ENCODE data around the gene CDC73. TPM values are rescaled to one million over a fixed set of nuclear protein-coding genes. Genes with fewer than 3 reads are reported as not detected.

CDC73 gene
- total and polyA plus RNA-seq, 4 donors, result 20.2 to 44.0 (median 26.7) TPM

DNA sequence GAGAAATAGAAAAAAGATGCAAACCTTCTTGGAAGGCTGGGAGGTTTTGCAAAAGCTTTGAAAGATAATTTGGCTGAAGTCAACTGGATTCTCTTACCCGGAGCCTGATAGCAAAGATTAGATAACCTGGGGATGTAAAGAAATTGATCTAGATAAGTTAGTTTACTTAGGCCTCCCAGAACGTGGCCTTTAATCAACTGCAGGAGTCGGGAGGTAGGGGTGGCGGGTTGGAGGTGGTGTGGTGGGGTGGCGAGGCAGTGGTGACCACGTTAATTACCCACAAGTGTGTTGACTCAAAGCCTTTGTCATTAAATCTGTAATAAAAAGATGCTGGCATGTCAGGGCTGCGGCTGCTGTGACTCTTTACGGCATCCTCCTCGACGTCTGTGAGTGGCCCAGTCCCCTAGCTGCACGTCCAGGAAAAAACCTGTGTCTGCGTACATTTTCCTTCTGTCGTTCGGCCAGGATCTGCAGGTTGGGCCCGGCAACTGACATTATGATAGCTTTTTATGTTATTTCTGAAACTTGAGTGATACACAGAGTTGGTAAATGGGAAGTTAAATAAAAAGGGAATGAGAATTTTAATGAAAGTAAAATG, 115.6 kb downstream of the CDC73 start:
- Histone ChIP-seq H3K36me3 (ENCODE audit: control insufficient read depth, insufficient read depth, low read length) (peaks cover 9% of the 10 kb centered on the region), H3K27ac (ENCODE audit: low read depth, low read length) (no peak overlapping the region), H3K27me3 (ENCODE audit: control insufficient read depth, insufficient read depth, low read length) (no peaks in the 10 kb centered on the region), H3K9me3 (ENCODE audit: control insufficient read depth, insufficient read depth, low read length) (no peaks in the 10 kb centered on the region), H3K4me3 (ENCODE audit: low read depth, low read length) (no peak overlapping the region), H3K4me1 (ENCODE audit: control insufficient read depth, insufficient read depth, low read length) (no peaks in the 10 kb centered on the region)
- WGBS (ENCODE audit: insufficient coverage), result 97% methylated on average over 15 of the region's 15 CpGs
- no peak for DNase-seq (ENCODE audit: low read depth in 4 of 6, low spot score in 6 of 6)

DNA sequence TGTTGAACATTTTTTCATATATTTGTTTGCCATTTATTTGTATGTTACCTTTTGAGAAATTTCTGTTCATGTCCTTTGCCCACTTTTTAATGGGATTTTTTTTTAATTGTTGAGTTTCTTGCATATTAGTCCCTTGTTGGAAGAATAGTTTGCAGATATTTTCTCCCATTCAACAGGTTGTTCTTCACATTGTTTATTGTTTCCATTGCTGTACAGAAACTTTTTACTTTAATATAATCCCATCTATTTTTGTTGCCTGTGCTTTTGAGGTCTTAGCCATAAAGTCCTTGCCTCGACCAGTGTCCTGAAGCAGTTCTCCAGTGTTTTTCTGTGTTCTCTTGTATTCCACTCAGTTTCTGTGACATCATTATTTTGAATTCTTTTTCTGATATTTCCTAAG, 118.8 kb downstream of the CDC73 start:
- no CpG with 5 or more reads among the region's 1 CpG for WGBS (ENCODE audit: insufficient coverage)
- H3K36me3 ChIP-seq (ENCODE audit: control insufficient read depth, insufficient read depth, low read length), result peaks cover 9% of the 10 kb centered on the region
- H3K9me3 ChIP-seq (ENCODE audit: control insufficient read depth, insufficient read depth, low read length), result no peaks in the 10 kb centered on the region
- DNase-seq (ENCODE audit: low read depth in 4 of 6, low spot score in 6 of 6), result no peak
- H3K4me1 ChIP-seq (ENCODE audit: control insufficient read depth, insufficient read depth, low read length), result no peaks in the 10 kb centered on the region
- H3K4me3 ChIP-seq (ENCODE audit: low read depth, low read length), result no peak overlapping the region
- H3K27ac ChIP-seq (ENCODE audit: low read depth, low read length), result no peak overlapping the region
- H3K27me3 ChIP-seq (ENCODE audit: control insufficient read depth, insufficient read depth, low read length), result no peaks in the 10 kb centered on the region

DNA sequence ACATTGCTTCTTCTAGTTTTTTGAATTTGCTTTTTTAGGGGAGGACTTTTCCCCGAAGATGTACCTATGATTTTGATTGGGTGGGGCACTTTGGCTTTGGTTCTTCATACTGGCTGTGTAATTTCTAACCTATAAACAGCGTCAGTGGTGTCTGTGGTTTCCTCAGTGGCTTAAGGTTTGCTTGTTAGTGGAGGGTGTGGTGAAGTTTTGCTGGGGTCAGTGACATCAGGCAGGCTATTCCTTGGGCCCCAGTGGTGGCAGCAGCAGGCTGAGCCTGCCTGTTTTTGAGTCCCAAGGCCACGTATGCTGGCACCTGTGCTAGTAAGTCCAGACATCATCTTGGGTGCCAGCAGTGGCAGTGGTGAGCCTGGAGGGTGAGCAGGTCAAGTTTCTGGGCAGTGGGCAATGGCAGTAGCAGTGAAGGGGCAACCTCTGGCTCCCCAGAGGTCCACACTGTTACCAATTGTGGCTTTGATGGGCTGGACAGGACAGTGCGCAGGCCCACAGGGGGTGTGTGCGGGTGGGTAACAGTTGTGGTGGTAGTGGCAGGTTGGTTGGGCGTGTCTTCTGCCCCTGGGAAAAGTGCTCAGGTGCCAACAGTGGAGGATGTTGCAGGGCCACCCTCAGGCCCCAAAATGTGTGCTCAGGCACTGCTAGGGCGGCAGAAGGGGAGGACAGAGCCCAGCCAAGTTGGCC, 119.4 kb downstream of the CDC73 start:
- Histone ChIP-seq H3K36me3 (ENCODE audit: control insufficient read depth, insufficient read depth, low read length) (peaks cover 9% of the 10 kb centered on the region), H3K27ac (ENCODE audit: low read depth, low read length) (no peak overlapping the region), H3K4me3 (ENCODE audit: low read depth, low read length) (no peak overlapping the region), H3K9me3 (ENCODE audit: control insufficient read depth, insufficient read depth, low read length) (no peaks in the 10 kb centered on the region), H3K27me3 (ENCODE audit: control insufficient read depth, insufficient read depth, low read length) (no peaks in the 10 kb centered on the region), H3K4me1 (ENCODE audit: control insufficient read depth, insufficient read depth, low read length) (no peaks in the 10 kb centered on the region)
- 98% methylated on average over 6 of the region's 7 CpGs for WGBS (ENCODE audit: insufficient coverage)
- no peak for DNase-seq (ENCODE audit: low read depth in 4 of 6, low spot score in 6 of 6)

DNA sequence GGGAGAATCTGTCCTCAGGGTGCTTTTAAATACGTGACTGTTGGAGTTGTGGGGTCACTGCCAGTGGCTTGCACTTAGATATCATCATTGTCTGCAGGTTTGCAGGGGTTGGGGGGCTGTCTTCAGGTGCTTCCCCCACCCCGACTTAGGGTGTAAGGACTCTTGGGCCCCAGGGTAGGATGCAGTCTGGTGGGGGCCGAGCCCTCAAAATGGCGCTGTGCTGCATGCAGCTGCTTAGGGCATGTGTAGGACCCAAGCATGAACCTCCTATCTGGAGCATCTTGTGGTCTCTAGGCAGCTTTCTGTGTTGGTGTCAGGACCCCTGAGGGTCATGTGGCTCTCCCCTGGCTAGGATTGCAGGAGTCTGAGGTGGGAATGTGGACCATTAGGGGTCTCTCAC, 120.2 kb downstream of the CDC73 start:
- Histone ChIP-seq H3K4me1 (ENCODE audit: control insufficient read depth, insufficient read depth, low read length) (no peaks in the 10 kb centered on the region), H3K4me3 (ENCODE audit: low read depth, low read length) (no peak overlapping the region), H3K27me3 (ENCODE audit: control insufficient read depth, insufficient read depth, low read length) (no peaks in the 10 kb centered on the region), H3K9me3 (ENCODE audit: control insufficient read depth, insufficient read depth, low read length) (no peaks in the 10 kb centered on the region), H3K36me3 (ENCODE audit: control insufficient read depth, insufficient read depth, low read length) (peaks cover 9% of the 10 kb centered on the region), H3K27ac (ENCODE audit: low read depth, low read length) (no peak overlapping the region)
- 100% methylated on average over 4 of the region's 4 CpGs for WGBS (ENCODE audit: insufficient coverage)
- DNase-seq (ENCODE audit: low read depth in 4 of 6, low spot score in 6 of 6), result no peak

DNA sequence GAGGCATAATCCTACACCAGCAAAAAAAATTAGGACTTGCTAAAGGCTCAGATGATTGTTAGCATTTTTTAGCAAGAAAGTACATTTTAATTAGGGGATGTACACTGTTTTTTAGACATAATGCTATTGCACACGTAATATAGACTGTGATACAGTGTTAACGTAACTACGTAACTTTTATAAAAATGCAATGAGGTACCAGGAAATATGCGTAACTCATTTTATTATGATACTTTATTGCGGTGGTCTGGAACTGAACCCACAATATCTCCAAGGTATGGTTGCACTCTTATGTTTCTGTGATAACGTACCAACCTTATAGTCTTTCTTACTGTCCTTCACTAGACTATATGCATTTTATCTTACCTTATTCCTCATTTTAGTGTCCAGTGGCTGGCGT, 127.4 kb downstream of the CDC73 start:
- no peak overlapping the region for H3K4me3 ChIP-seq (ENCODE audit: low read depth, low read length)
- H3K27me3 ChIP-seq (ENCODE audit: control insufficient read depth, insufficient read depth, low read length), result no peaks in the 10 kb centered on the region
- DNase-seq (ENCODE audit: low read depth in 4 of 6, low spot score in 6 of 6), result no peak
- WGBS (ENCODE audit: insufficient coverage), result 100% methylated on average over 3 of the region's 7 CpGs
- no peaks in the 10 kb centered on the region for H3K36me3 ChIP-seq (ENCODE audit: control insufficient read depth, insufficient read depth, low read length)
- peaks cover 9% of the 10 kb centered on the region for H3K9me3 ChIP-seq (ENCODE audit: control insufficient read depth, insufficient read depth, low read length)
- H3K4me1 ChIP-seq (ENCODE audit: control insufficient read depth, insufficient read depth, low read length), result no peaks in the 10 kb centered on the region
- no peak overlapping the region for H3K27ac ChIP-seq (ENCODE audit: low read depth, low read length)

DNA sequence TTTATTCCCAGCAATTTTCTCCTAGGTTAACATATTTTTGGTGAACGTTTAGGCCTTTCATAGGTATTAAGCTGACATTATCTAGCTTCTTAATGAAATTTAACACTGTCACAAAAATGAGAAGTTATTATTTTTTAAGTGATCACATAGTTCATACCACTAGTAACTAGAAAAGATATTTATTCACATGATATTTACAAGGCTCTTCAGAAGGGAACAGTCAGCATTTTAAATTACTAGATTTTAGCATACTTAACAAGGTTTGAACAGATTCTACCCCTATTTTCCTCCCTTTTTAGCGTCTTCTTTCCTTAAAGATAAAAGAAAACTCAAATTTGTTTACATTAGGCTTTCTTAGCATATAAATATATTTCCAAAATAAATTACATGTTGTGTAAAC, 130.1 kb downstream of the CDC73 start:
- Histone ChIP-seq H3K27ac (ENCODE audit: low read depth, low read length) (no peak overlapping the region), H3K9me3 (ENCODE audit: control insufficient read depth, insufficient read depth, low read length) (peaks cover 9% of the 10 kb centered on the region), H3K36me3 (ENCODE audit: control insufficient read depth, insufficient read depth, low read length) (no peaks in the 10 kb centered on the region), H3K4me1 (ENCODE audit: control insufficient read depth, insufficient read depth, low read length) (no peaks in the 10 kb centered on the region), H3K27me3 (ENCODE audit: control insufficient read depth, insufficient read depth, low read length) (no peaks in the 10 kb centered on the region), H3K4me3 (ENCODE audit: low read depth, low read length) (no peak overlapping the region)
- no peak for DNase-seq (ENCODE audit: low read depth in 4 of 6, low spot score in 6 of 6)
- WGBS (ENCODE audit: insufficient coverage), result no CpG with 5 or more reads among the region's 2 CpGs

DNA sequence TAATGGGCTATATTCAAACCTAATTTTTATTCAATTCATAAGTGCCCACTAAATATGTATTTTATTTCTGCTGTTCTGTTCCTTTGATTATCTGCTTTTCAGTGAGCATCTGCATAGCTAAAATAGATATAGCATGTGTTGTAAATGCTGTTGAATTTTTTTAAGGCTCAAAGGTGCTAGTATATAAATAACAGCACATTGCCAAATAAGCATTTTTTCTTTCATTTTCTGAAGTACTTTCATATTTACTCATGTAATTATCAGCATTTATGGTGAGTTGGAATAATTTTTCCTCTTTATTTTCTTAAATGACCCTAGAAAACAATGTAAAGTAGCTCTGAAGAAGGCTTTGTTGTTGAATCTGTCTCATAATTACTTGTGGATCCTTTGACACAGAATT, 134.2 kb downstream of the CDC73 start:
- no peak overlapping the region for H3K4me3 ChIP-seq (ENCODE audit: low read depth, low read length)
- H3K4me1 ChIP-seq (ENCODE audit: control insufficient read depth, insufficient read depth, low read length), result no peaks in the 10 kb centered on the region
- no peak for DNase-seq (ENCODE audit: low read depth in 4 of 6, low spot score in 6 of 6)

DNA sequence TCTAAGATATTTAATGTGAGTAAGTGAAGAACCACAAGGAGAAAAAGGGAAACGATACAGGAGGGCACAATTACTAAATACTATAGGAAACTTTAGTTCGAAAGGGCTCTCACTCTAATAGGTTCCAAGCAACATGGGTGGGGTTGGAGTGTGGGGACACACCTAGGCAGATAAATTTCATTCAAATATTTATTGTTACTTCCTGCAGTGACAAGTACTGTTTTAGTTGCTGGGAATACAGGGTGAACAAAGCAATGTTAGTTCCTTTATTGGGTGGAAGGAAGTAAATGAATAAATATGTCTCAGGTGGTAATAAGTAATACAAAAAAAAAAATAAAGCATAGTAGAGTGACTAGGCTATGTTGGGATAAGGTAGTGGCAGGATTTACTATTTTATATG, 137.8 kb downstream of the CDC73 start:
- Histone ChIP-seq H3K4me3 (ENCODE audit: low read depth, low read length) (no peak overlapping the region), H3K36me3 (ENCODE audit: control insufficient read depth, insufficient read depth, low read length) (no peaks in the 10 kb centered on the region), H3K27me3 (ENCODE audit: control insufficient read depth, insufficient read depth, low read length) (no peaks in the 10 kb centered on the region), H3K27ac (ENCODE audit: low read depth, low read length) (no peak overlapping the region), H3K4me1 (ENCODE audit: control insufficient read depth, insufficient read depth, low read length) (no peaks in the 10 kb centered on the region), H3K9me3 (ENCODE audit: control insufficient read depth, insufficient read depth, low read length) (no peaks in the 10 kb centered on the region)
- no peak for DNase-seq (ENCODE audit: low read depth in 4 of 6, low spot score in 6 of 6)
- WGBS (ENCODE audit: insufficient coverage), result no CpG with 5 or more reads among the region's 2 CpGs

More for the DNA sequence above, 134.2 kb downstream of the CDC73 start:
- Histone ChIP-seq H3K27me3 (ENCODE audit: control insufficient read depth, insufficient read depth, low read length) (no peaks in the 10 kb centered on the region), H3K9me3 (ENCODE audit: control insufficient read depth, insufficient read depth, low read length) (no peaks in the 10 kb centered on the region), H3K27ac (ENCODE audit: low read depth, low read length) (no peak overlapping the region), H3K36me3 (ENCODE audit: control insufficient read depth, insufficient read depth, low read length) (no peaks in the 10 kb centered on the region)

DNA sequence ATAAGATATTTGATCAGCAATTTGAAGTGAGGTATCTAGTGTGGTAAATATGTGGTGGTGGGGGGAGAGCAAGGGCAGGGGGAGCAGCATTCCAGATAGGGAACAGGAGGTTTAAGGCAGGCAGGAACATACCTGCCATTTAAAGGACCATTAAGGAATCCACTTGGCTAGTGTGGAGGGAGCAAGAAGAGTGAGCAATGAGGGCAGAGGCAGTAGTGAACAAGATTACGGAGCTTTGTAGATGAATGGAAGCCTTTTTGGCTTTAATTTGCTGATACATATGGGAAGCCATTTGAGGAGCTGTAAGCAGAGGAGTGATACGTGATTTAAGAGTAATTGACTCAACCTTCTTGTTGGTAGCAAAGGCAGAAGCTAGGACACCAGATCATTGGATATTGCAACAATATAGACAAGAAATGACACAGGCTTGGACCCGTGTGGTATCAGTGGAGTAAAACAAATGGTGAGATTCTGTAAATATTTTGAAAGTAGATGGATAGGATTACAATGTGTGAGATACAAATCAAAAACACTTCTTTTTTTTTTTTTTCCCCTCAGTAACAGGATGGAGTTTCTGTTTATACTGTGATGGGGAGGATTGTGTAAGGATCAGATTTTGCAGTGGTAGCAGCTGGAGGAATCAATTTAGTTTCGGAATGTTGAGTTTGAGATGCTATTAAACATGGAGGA, 138.4 kb downstream of the CDC73 start:
- 88% methylated on average over 2 of the region's 4 CpGs for WGBS (ENCODE audit: insufficient coverage)
- H3K9me3 ChIP-seq (ENCODE audit: control insufficient read depth, insufficient read depth, low read length), result no peaks in the 10 kb centered on the region
- no peak for DNase-seq (ENCODE audit: low read depth in 4 of 6, low spot score in 6 of 6)
- H3K4me3 ChIP-seq (ENCODE audit: low read depth, low read length), result no peak overlapping the region
- H3K4me1 ChIP-seq (ENCODE audit: control insufficient read depth, insufficient read depth, low read length), result no peaks in the 10 kb centered on the region
- H3K27me3 ChIP-seq (ENCODE audit: control insufficient read depth, insufficient read depth, low read length), result no peaks in the 10 kb centered on the region
- no peaks in the 10 kb centered on the region for H3K36me3 ChIP-seq (ENCODE audit: control insufficient read depth, insufficient read depth, low read length)
- no peak overlapping the region for H3K27ac ChIP-seq (ENCODE audit: low read depth, low read length)

DNA sequence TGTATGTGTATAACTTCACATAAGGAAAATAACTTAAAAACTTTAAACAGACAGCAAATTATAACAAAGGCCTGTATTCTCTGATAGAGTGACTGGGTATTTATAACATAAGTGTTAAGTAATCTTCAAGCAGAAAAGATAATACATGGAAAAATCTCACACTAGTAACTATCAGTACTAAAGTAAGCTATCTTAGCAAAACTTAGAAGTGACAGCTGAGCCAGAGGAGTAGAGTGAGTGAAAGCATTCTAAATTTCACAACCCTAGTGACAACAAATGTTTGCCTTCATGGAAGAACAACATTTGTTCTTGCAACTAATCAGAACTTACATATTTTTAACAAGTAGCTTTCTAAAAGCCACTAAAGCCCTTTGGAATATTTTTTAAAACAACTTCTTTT, 139.1 kb downstream of the CDC73 start:
- no peaks in the 10 kb centered on the region for H3K36me3 ChIP-seq (ENCODE audit: control insufficient read depth, insufficient read depth, low read length)
- no peaks in the 10 kb centered on the region for H3K4me1 ChIP-seq (ENCODE audit: control insufficient read depth, insufficient read depth, low read length)
- no peak for DNase-seq (ENCODE audit: low read depth in 4 of 6, low spot score in 6 of 6)
- H3K27ac ChIP-seq (ENCODE audit: low read depth, low read length), result no peak overlapping the region
- no peaks in the 10 kb centered on the region for H3K27me3 ChIP-seq (ENCODE audit: control insufficient read depth, insufficient read depth, low read length)
- no peaks in the 10 kb centered on the region for H3K9me3 ChIP-seq (ENCODE audit: control insufficient read depth, insufficient read depth, low read length)
- H3K4me3 ChIP-seq (ENCODE audit: low read depth, low read length), result no peak overlapping the region
